Thoracic aorta (tissue), 2 donors: ENCODE data around the gene C4BPB. TPM values are rescaled to one million over a fixed set of nuclear protein-coding genes. Genes with fewer than 3 reads are reported as not detected.

Source experiments
- ATAC-seq: fragments of 150-250 bp; one replicate; pipeline ENCODE4 v1.8.0; 2017; ENCODE audit warnings: low read depth; ENCODE audit not compliant: insufficient number of reproducible peaks, low FRiP score
- DNase-seq: peaks from one replicate; pipeline ENCODE4 v3.0.0-alpha.2; 2020; ENCODE audit warnings: low spot score
- H3K27ac ChIP-seq, 2 donors: fragments of 200-600 bp; sonication (generic); 1 replicate in 1 of 2; 2 replicates in 1 of 2; pipeline ENCODE4 v1.5.1; 2016; ENCODE audit warnings: mild to moderate bottlenecking in 2 of 2, moderate library complexity in 2 of 2
- H3K27me3 ChIP-seq: fragments of 200-600 bp; sonication (generic); replicated peaks from 2 replicates; pipeline ENCODE4 v1.6.0; 2016; ENCODE audit warnings: mild to moderate bottlenecking; ENCODE audit not compliant: insufficient read depth
- H3K36me3 ChIP-seq: fragments of 200-600 bp; sonication (generic); one replicate; pipeline ENCODE4 v1.5.1; 2016
- H3K4me1 ChIP-seq, 2 donors: fragments of 200-600 bp; sonication (generic); 1 replicate in 1 of 2; 2 replicates in 1 of 2; pipeline versions ENCODE4 v1.5.1 to v1.6.0; 2016; ENCODE audit warnings: low read depth in 2 of 2, mild to moderate bottlenecking in 1 of 2; ENCODE audit not compliant: control insufficient read depth in 1 of 2
- H3K4me3 ChIP-seq: fragments of 200-600 bp; sonication (generic); 2 replicates; pipeline ENCODE4 v1.5.1; 2016; ENCODE audit warnings: mild to moderate bottlenecking
- H3K9me3 ChIP-seq: fragments of 200-600 bp; sonication (generic); 2 replicates; pipeline ENCODE4 v1.5.1; 2016
- total RNA-seq, 2 donors: library from RNA; depleted of rRNA; stranded (reverse); fragments of >200 nt; gene quantifications; one replicate each; pipeline versions ENCODE4 v1.1.0 to v1.2.3, GENCODE V29; 2016
- TF ChIP-seq, protein P1 (sequence below): fragments of 200-600 bp; sonication (generic); IDR thresholded peaks from one replicate; pipeline ENCODE4 v1.5.1; 2019; ENCODE audit warnings: antibody characterized with exemption

The C4BPB gene
- total RNA-seq, 2 donors from 2014 or later = 0.54 to 3.7 TPM

GRCh38 chr1:207084232-207084631 lies 4.4 kb upstream of the C4BPB start:
- ATAC-seq = no peak
- Histone ChIP-seq H3K27me3 (no peaks in the 10 kb centered on the region), H3K36me3 (no peaks in the 10 kb centered on the region), H3K9me3 (no peaks in the 10 kb centered on the region), H3K27ac (no peak overlapping the region), H3K4me3 (no peak overlapping the region), H3K4me1 (no peaks in the 10 kb centered on the region)
- TF ChIP-seq, protein P1, sequence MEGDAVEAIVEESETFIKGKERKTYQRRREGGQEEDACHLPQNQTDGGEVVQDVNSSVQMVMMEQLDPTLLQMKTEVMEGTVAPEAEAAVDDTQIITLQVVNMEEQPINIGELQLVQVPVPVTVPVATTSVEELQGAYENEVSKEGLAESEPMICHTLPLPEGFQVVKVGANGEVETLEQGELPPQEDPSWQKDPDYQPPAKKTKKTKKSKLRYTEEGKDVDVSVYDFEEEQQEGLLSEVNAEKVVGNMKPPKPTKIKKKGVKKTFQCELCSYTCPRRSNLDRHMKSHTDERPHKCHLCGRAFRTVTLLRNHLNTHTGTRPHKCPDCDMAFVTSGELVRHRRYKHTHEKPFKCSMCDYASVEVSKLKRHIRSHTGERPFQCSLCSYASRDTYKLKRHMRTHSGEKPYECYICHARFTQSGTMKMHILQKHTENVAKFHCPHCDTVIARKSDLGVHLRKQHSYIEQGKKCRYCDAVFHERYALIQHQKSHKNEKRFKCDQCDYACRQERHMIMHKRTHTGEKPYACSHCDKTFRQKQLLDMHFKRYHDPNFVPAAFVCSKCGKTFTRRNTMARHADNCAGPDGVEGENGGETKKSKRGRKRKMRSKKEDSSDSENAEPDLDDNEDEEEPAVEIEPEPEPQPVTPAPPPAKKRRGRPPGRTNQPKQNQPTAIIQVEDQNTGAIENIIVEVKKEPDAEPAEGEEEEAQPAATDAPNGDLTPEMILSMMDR = no peak
- no peak for DNase-seq

DNA sequence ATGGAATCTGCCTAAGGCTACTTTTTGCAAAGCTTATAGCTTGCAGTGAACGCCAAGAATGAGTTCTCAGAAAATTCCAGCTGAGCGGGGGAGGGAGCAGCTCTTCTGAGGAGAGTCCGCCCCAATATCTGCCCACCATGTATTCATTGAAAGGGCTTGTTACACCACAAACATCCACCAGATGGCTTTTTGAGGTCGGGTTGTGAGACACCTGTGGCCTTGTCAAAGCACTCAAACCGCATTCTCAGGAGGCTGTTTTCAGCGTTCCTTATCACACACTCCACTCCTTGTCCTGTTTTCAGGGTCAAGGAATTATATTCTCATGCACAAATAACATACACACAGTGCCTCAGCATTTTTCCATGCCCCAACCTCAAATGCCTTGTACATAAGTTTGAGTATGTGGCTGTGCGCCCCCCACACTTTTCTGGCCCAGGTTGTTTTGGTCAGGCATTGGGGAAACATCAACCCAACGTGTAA lies 3.9 kb upstream of the C4BPB start:
- Histone ChIP-seq H3K9me3 (no peaks in the 10 kb centered on the region), H3K36me3 (no peaks in the 10 kb centered on the region), H3K27me3 (no peaks in the 10 kb centered on the region), H3K4me1 (no peaks in the 10 kb centered on the region), H3K27ac (no peak overlapping the region), H3K4me3 (no peak overlapping the region)
- ATAC-seq (no peak), DNase-seq (no peak)
- TF ChIP-seq, protein P1 = peak; percentile 54

GRCh38 chr1:207085887-207086286 lies 2.8 kb upstream of the C4BPB start:
- H3K27ac ChIP-seq = no peak overlapping the region
- no peak for DNase-seq
- ATAC-seq = no peak
- TF ChIP-seq, protein P1 = no peak
- H3K4me1 ChIP-seq = no peaks in the 10 kb centered on the region
- no peaks in the 10 kb centered on the region for H3K9me3 ChIP-seq
- no peak overlapping the region for H3K4me3 ChIP-seq
- no peaks in the 10 kb centered on the region for H3K36me3 ChIP-seq
- H3K27me3 ChIP-seq = no peaks in the 10 kb centered on the region

DNA sequence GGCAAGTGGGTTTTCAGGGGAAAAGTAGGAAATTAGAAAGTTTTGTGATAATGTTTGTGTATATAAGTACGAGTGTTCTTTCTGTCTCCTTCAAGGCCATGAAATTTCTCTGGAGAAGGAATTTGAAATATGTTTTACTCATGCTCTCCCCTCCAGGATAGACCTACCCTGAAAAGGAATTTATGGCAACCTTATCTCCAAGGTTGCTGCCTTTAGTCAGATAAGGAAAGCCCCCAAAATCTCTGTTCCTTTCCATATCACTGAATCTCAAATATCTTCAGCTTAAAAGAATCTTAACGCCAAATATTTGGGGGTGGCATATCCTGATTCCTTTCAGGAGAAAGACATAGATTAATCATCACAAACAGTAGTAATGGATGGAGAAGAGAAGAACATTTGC lies 499 bp upstream of the C4BPB start:
- Histone ChIP-seq H3K9me3 (no peaks in the 10 kb centered on the region), H3K36me3 (no peaks in the 10 kb centered on the region), H3K4me1 (peaks cover 4 to 6% of the 10 kb centered on the region in 2 donors), H3K27me3 (no peaks in the 10 kb centered on the region), H3K4me3 (no peak overlapping the region), H3K27ac (no peak overlapping the region)
- TF ChIP-seq, protein P1 = no peak
- DNase-seq (no peak), ATAC-seq (no peak)

- no peaks in the 10 kb centered on the region for H3K27me3 ChIP-seq
- TF ChIP-seq, protein P1 = no peak
- no peak overlapping the region for H3K4me3 ChIP-seq
Measured at GRCh38 chr1:207089627-207090355, 1.1 kb downstream of the C4BPB start.

More at GRCh38 chr1:207089627-207090355, 1.1 kb downstream of the C4BPB start:
- H3K9me3 ChIP-seq = no peaks in the 10 kb centered on the region
- no peaks in the 10 kb centered on the region for H3K36me3 ChIP-seq
- DNase-seq (no peak), ATAC-seq (no peak)
- peaks cover 4 to 6% of the 10 kb centered on the region in 2 donors for H3K4me1 ChIP-seq
- no peak overlapping the region for H3K27ac ChIP-seq
